Liver (tissue), 3 donors: Measurements from ENCODE around the gene UGT1A4.

Experiments used
- CTCF ChIP-seq: fragments of 150-350 bp; IDR thresholded peaks from 2 replicates; pipeline ENCODE4 v1.5.1; 2017; ENCODE audit warnings: improper control_type of control experiment, low read depth, low read length; ENCODE audit not compliant: missing input control
- RAD21 ChIP-seq, 2 donors: IDR thresholded peaks; 2 replicates each; pipeline ENCODE4 v1.6.1; 2016; ENCODE audit warnings: antibody characterized with exemption in 2 of 2, mild to moderate bottlenecking in 2 of 2
- YY1 ChIP-seq: IDR thresholded peaks from 2 replicates; pipeline ENCODE4 v1.6.1; 2016; ENCODE audit warnings: antibody characterized with exemption, mild to moderate bottlenecking
- TF ChIP-seq, protein P1 (sequence below): IDR thresholded peaks from 2 replicates; pipeline ENCODE4 v1.6.1; 2016; ENCODE audit warnings: antibody characterized with exemption
- TF ChIP-seq, protein P2 (sequence below): IDR thresholded peaks from 2 replicates; pipeline ENCODE4 v1.6.1; 2016; ENCODE audit warnings: antibody characterized with exemption, mild to moderate bottlenecking
- donor health status: healthy.
- donor health status: healthy.

GRCh38 chr2:233746475-233747282, 28.1 kb downstream of the UGT1A4 start:
- TF ChIP-seq, protein P1, sequence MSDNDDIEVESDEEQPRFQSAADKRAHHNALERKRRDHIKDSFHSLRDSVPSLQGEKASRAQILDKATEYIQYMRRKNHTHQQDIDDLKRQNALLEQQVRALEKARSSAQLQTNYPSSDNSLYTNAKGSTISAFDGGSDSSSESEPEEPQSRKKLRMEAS, result peak; percentile 33
- TF ChIP-seq CTCF (no peak), YY1 (peak; percentile 75), RAD21 (IDR thresholded peaks at IDR 0.05) (peak; percentile 4 to 10)
- TF ChIP-seq, protein P2, sequence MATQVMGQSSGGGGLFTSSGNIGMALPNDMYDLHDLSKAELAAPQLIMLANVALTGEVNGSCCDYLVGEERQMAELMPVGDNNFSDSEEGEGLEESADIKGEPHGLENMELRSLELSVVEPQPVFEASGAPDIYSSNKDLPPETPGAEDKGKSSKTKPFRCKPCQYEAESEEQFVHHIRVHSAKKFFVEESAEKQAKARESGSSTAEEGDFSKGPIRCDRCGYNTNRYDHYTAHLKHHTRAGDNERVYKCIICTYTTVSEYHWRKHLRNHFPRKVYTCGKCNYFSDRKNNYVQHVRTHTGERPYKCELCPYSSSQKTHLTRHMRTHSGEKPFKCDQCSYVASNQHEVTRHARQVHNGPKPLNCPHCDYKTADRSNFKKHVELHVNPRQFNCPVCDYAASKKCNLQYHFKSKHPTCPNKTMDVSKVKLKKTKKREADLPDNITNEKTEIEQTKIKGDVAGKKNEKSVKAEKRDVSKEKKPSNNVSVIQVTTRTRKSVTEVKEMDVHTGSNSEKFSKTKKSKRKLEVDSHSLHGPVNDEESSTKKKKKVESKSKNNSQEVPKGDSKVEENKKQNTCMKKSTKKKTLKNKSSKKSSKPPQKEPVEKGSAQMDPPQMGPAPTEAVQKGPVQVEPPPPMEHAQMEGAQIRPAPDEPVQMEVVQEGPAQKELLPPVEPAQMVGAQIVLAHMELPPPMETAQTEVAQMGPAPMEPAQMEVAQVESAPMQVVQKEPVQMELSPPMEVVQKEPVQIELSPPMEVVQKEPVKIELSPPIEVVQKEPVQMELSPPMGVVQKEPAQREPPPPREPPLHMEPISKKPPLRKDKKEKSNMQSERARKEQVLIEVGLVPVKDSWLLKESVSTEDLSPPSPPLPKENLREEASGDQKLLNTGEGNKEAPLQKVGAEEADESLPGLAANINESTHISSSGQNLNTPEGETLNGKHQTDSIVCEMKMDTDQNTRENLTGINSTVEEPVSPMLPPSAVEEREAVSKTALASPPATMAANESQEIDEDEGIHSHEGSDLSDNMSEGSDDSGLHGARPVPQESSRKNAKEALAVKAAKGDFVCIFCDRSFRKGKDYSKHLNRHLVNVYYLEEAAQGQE, result no peak
